Loucy (cell line): Measurements from ENCODE around the gene MPRIP.

Experiments
- CTCF ChIP-seq: fragments of 200-600 bp; sonication (generic); conservative IDR thresholded peaks from 2 replicates; pipeline ENCODE4 v1.5.1; 2014; ENCODE audit warnings: mild to moderate bottlenecking, antibody characterized with exemption, low read length
- EZH2phosphoT487 ChIP-seq: fragments of 200-600 bp; IDR thresholded peaks from 2 replicates; pipeline ENCODE4 v1.6.1; 2018; ENCODE audit warnings: antibody characterized with exemption, mild to moderate bottlenecking, moderate library complexity, borderline replicate concordance

- TF ChIP-seq CTCF (no peak), EZH2phosphoT487 (no peak)
Measured at GRCh38 chr17:17226451-17227265, 184.4 kb downstream of the MPRIP start.
